GM23248 (cell line): ENCODE results near the gene BDH2.

Source experiments
- EZH2 ChIP-seq: fragments of 200-600 bp; sonication (generic); IDR thresholded peaks from 2 replicates; pipeline ENCODE4 v1.6.1; 2018; ENCODE audit warnings: antibody characterized with exemption, mild to moderate bottlenecking; ENCODE audit not compliant: insufficient read depth, poor library complexity, severe bottlenecking
- EZH2phosphoT487 ChIP-seq: fragments of 200-600 bp; sonication (generic); IDR thresholded peaks from 2 replicates; pipeline ENCODE4 v1.6.1; 2018; ENCODE audit warnings: antibody characterized with exemption, moderate library complexity, mild to moderate bottlenecking, low read depth; ENCODE audit not compliant: insufficient read depth

GRCh38 chr4:103100691-103101090 lies 1.1 kb upstream of the BDH2 start:
- TF ChIP-seq EZH2phosphoT487: no peak
- no peak for TF ChIP-seq EZH2
